HG03139 (cell line): Measurements from ENCODE around the gene CENPT.

Experiments
- ATAC-seq: cut with Tn5 transposase; IDR thresholded peaks from one replicate; pipeline ENCODE4 v1.9.1; 2021; ENCODE audit not compliant: unreplicated experiment

CENPT gene

DNA sequence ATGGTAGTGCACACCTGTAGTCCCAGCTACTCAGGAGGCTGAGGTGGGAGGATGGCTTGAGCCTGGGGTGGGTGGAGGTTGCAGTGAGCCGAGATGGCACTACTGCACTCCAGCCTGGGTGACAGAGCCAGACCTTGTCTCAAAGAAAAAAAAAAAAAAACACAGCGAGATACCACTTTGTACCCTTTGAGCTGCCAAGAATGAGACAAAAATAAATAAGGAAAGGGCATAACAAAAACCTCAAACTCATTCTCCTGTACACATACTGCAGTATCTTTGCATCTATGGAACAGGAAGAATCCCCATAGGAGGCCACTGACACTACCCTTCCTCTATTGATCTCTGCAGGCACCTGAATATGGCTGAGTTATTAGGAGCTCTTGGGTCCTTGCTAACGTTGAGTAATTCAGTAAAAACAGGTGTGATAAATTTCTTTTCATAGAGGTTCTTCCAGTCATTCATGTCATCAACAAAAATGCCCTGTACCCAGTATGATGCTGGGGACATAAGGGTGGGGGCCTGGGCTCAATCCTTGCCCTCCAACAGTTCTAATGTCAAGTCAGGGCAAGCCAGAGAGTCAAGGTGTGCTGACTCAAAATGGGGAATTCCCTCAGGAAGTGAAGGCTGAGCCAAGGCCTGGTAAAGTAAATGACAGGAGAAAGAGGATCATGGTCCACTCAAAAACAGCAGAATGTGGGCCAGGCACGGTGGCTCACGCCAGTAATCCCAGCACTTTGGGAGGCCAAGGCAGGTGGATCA lies 68.1 kb downstream of the CENPT start:
- ATAC-seq: no peak
